Measurements from ENCODE around the gene PAX5. TPM values are rescaled to one million over a fixed set of nuclear protein-coding genes. Genes with fewer than 3 reads are reported as not detected.
"Not testable (repeated sequence)": the region's sequence is repeated elsewhere in the genome, so short reads cannot be mapped to it uniquely, and the experiment has no call there.

Gene PAX5
- polyA plus RNA-seq, 4 donors: under 0.01 to 1.1 (median 0.22) TPM; not detected in 1

- DNase-seq (no peak), FAIRE-seq (no peak)
- no peak overlapping the region for H3K4me3 ChIP-seq (ENCODE audit: low read depth in 1 of 3, low read length in 3 of 3)
- no peaks in the 10 kb centered on the region for H3K9me3 ChIP-seq (ENCODE audit: control insufficient read depth in 2 of 2, insufficient read depth in 1 of 2, low read depth in 1 of 2, low read length in 1 of 2)
- no peaks in the 10 kb centered on the region for H3K4me1 ChIP-seq (ENCODE audit: control insufficient read depth in 3 of 3, insufficient read depth in 2 of 3, low read depth in 1 of 3, low read length in 2 of 3)
- H3K27me3 ChIP-seq (ENCODE audit: control insufficient read depth in 3 of 3, insufficient read depth in 3 of 3, low read length in 3 of 3): peaks cover 0 to 12% (median 3%) of the 10 kb centered on the region in 3 donors
- no peaks in the 10 kb centered on the region for H3K36me3 ChIP-seq (ENCODE audit: control insufficient read depth in 3 of 3, insufficient read depth in 2 of 3, low read depth in 1 of 3, low read length in 3 of 3)
- H3K27ac ChIP-seq (ENCODE audit: low read depth in 1 of 3, low read length in 2 of 3): no peak overlapping the region
- WGBS, 3 donors: 35 to 40% (median 39%) methylated on average over 3 of the region's 3 CpGs
Measured at GRCh38 chr9:37066139-37066725, 32.2 kb upstream of the PAX5 start.

GRCh38 chr9:37062336-37062735 is 28.3 kb upstream of the PAX5 start:
- Histone ChIP-seq H3K27ac (ENCODE audit: low read depth in 1 of 3, low read length in 2 of 3) (no peak overlapping the region), H3K4me1 (ENCODE audit: control insufficient read depth in 3 of 3, insufficient read depth in 2 of 3, low read depth in 1 of 3, low read length in 2 of 3) (no peaks in the 10 kb centered on the region), H3K27me3 (ENCODE audit: control insufficient read depth in 3 of 3, insufficient read depth in 3 of 3, low read length in 3 of 3) (peaks cover 0 to 16% (median 3%) of the 10 kb centered on the region in 3 donors), H3K4me3 (ENCODE audit: low read depth in 1 of 3, low read length in 3 of 3) (no peak overlapping the region), H3K36me3 (ENCODE audit: control insufficient read depth in 3 of 3, insufficient read depth in 2 of 3, low read depth in 1 of 3, low read length in 3 of 3) (no peaks in the 10 kb centered on the region), H3K9me3 (ENCODE audit: control insufficient read depth in 2 of 2, insufficient read depth in 1 of 2, low read depth in 1 of 2, low read length in 1 of 2) (no peaks in the 10 kb centered on the region)
- 70 to 77% (median 71%) methylated on average over 4 of the region's 4 CpGs for WGBS, 3 donors
- DNase-seq (no peak), FAIRE-seq (no peak)

GRCh38 chr9:37061768-37062167 is 27.7 kb upstream of the PAX5 start:
- WGBS, 3 donors: 72 to 83% (median 76%) methylated on average over 2 of the region's 2 CpGs
- no peaks in the 10 kb centered on the region for H3K9me3 ChIP-seq (ENCODE audit: control insufficient read depth in 2 of 2, insufficient read depth in 1 of 2, low read depth in 1 of 2, low read length in 1 of 2)
- no peak overlapping the region for H3K4me3 ChIP-seq (ENCODE audit: low read depth in 1 of 3, low read length in 3 of 3)
- no peaks in the 10 kb centered on the region for H3K4me1 ChIP-seq (ENCODE audit: control insufficient read depth in 3 of 3, insufficient read depth in 2 of 3, low read depth in 1 of 3, low read length in 2 of 3)
- FAIRE-seq (no peak), DNase-seq (no peak)
- H3K27ac ChIP-seq (ENCODE audit: low read depth in 1 of 3, low read length in 2 of 3): no peak overlapping the region
- no peaks in the 10 kb centered on the region for H3K36me3 ChIP-seq (ENCODE audit: control insufficient read depth in 3 of 3, insufficient read depth in 2 of 3, low read depth in 1 of 3, low read length in 3 of 3)
- H3K27me3 ChIP-seq (ENCODE audit: control insufficient read depth in 3 of 3, insufficient read depth in 3 of 3, low read length in 3 of 3): peaks cover 0 to 16% (median 3%) of the 10 kb centered on the region in 3 donors

- H3K27me3 ChIP-seq (ENCODE audit: control insufficient read depth in 3 of 3, insufficient read depth in 3 of 3, low read length in 3 of 3): peaks cover 0 to 17% (median 3%) of the 10 kb centered on the region in 3 donors
- no peaks in the 10 kb centered on the region for H3K36me3 ChIP-seq (ENCODE audit: control insufficient read depth in 3 of 3, insufficient read depth in 2 of 3, low read depth in 1 of 3, low read length in 3 of 3)
- no peak for FAIRE-seq
- H3K9me3 ChIP-seq (ENCODE audit: control insufficient read depth in 2 of 2, insufficient read depth in 1 of 2, low read depth in 1 of 2, low read length in 1 of 2): no peaks in the 10 kb centered on the region
- H3K4me3 ChIP-seq (ENCODE audit: low read depth in 1 of 3, low read length in 3 of 3): no peak overlapping the region
- DNase-seq: no peak
- no peak overlapping the region for H3K27ac ChIP-seq (ENCODE audit: low read depth in 1 of 3, low read length in 2 of 3)
- WGBS, 3 donors: 76 to 88% (median 80%) methylated on average over 4 of the region's 4 CpGs
- H3K4me1 ChIP-seq (ENCODE audit: control insufficient read depth in 3 of 3, insufficient read depth in 2 of 3, low read depth in 1 of 3, low read length in 2 of 3): no peaks in the 10 kb centered on the region
Measured at GRCh38 chr9:37060833-37061232, 26.8 kb upstream of the PAX5 start.

GRCh38 chr9:37056046-37056920 is 22.2 kb upstream of the PAX5 start:
- Histone ChIP-seq H3K36me3 (ENCODE audit: control insufficient read depth in 3 of 3, insufficient read depth in 2 of 3, low read depth in 1 of 3, low read length in 3 of 3) (no peaks in the 10 kb centered on the region), H3K9me3 (ENCODE audit: control insufficient read depth in 2 of 2, insufficient read depth in 1 of 2, low read depth in 1 of 2, low read length in 1 of 2) (no peaks in the 10 kb centered on the region), H3K27me3 (ENCODE audit: control insufficient read depth in 3 of 3, insufficient read depth in 3 of 3, low read length in 3 of 3) (peaks cover 0 to 29% (median 10%) of the 10 kb centered on the region in 3 donors), H3K27ac (ENCODE audit: low read depth in 1 of 3, low read length in 2 of 3) (no peak overlapping the region), H3K4me3 (ENCODE audit: low read depth in 1 of 3, low read length in 3 of 3) (no peak overlapping the region), H3K4me1 (ENCODE audit: control insufficient read depth in 3 of 3, insufficient read depth in 2 of 3, low read depth in 1 of 3, low read length in 2 of 3) (no peaks in the 10 kb centered on the region)
- DNase-seq: no peak
- FAIRE-seq: no peak
- 88 to 94% (median 88%) methylated on average over 2 of the region's 2 CpGs for WGBS, 3 donors

GRCh38 chr9:37054363-37054720 is 20.3 kb upstream of the PAX5 start:
- not testable (repeated sequence) for H3K27ac ChIP-seq (ENCODE audit: low read depth in 1 of 3, low read length in 2 of 3); H3K4me1 ChIP-seq (ENCODE audit: control insufficient read depth in 3 of 3, insufficient read depth in 2 of 3, low read depth in 1 of 3, low read length in 2 of 3); FAIRE-seq; DNase-seq; H3K36me3 ChIP-seq (ENCODE audit: control insufficient read depth in 3 of 3, insufficient read depth in 2 of 3, low read depth in 1 of 3, low read length in 3 of 3); H3K4me3 ChIP-seq (ENCODE audit: low read depth in 1 of 3, low read length in 3 of 3); H3K9me3 ChIP-seq (ENCODE audit: control insufficient read depth in 2 of 2, insufficient read depth in 1 of 2, low read depth in 1 of 2, low read length in 1 of 2)
- H3K27me3 ChIP-seq (ENCODE audit: control insufficient read depth in 3 of 3, insufficient read depth in 3 of 3, low read length in 3 of 3): peaks cover 0 to 37% (median 13%) of the 10 kb centered on the region in 3 donors
- 40 to 50% (median 43%) methylated on average over 2 of the region's 2 CpGs for WGBS, 3 donors

GRCh38 chr9:37053684-37054362 is 19.8 kb upstream of the PAX5 start:
- H3K9me3 ChIP-seq (ENCODE audit: control insufficient read depth in 2 of 2, insufficient read depth in 1 of 2, low read depth in 1 of 2, low read length in 1 of 2): no peaks in the 10 kb centered on the region
- H3K27me3 ChIP-seq (ENCODE audit: control insufficient read depth in 3 of 3, insufficient read depth in 3 of 3, low read length in 3 of 3): peaks cover 0 to 36% (median 13%) of the 10 kb centered on the region in 3 donors
- no peaks in the 10 kb centered on the region for H3K36me3 ChIP-seq (ENCODE audit: control insufficient read depth in 3 of 3, insufficient read depth in 2 of 3, low read depth in 1 of 3, low read length in 3 of 3)
- H3K27ac ChIP-seq (ENCODE audit: low read depth in 1 of 3, low read length in 2 of 3): no peak overlapping the region
- DNase-seq: no peak
- H3K4me1 ChIP-seq (ENCODE audit: control insufficient read depth in 3 of 3, insufficient read depth in 2 of 3, low read depth in 1 of 3, low read length in 2 of 3): no peaks in the 10 kb centered on the region
- H3K4me3 ChIP-seq (ENCODE audit: low read depth in 1 of 3, low read length in 3 of 3): no peak overlapping the region
- FAIRE-seq: no peak
- 53 to 61% (median 55%) methylated on average over 5 of the region's 5 CpGs for WGBS, 3 donors

- H3K27me3 ChIP-seq (ENCODE audit: control insufficient read depth in 3 of 3, insufficient read depth in 3 of 3, low read length in 3 of 3): peaks cover 0 to 51% (median 10%) of the 10 kb centered on the region in 3 donors
- no peaks in the 10 kb centered on the region for H3K4me1 ChIP-seq (ENCODE audit: control insufficient read depth in 3 of 3, insufficient read depth in 2 of 3, low read depth in 1 of 3, low read length in 2 of 3)
- no peak for FAIRE-seq
Measured at GRCh38 chr9:37046683-37047082, 12.6 kb upstream of the PAX5 start.

More at GRCh38 chr9:37046683-37047082, 12.6 kb upstream of the PAX5 start:
- Histone ChIP-seq H3K36me3 (ENCODE audit: control insufficient read depth in 3 of 3, insufficient read depth in 2 of 3, low read depth in 1 of 3, low read length in 3 of 3) (no peaks in the 10 kb centered on the region), H3K27ac (ENCODE audit: low read depth in 1 of 3, low read length in 2 of 3) (no peak overlapping the region), H3K4me3 (ENCODE audit: low read depth in 1 of 3, low read length in 3 of 3) (no peak overlapping the region), H3K9me3 (ENCODE audit: control insufficient read depth in 2 of 2, insufficient read depth in 1 of 2, low read depth in 1 of 2, low read length in 1 of 2) (no peaks in the 10 kb centered on the region)
- WGBS, 3 donors: 75 to 79% (median 76%) methylated on average over 7 of the region's 7 CpGs
- no peak for DNase-seq
